Suppressor macrophage treated with lipopolysaccharide for 4 hours (primary cell): ENCODE measurements around the gene ZSCAN9.

Experiments used
- DNase-seq: peaks from one replicate; pipeline ENCODE4 v3.0.0-alpha.2; 2020

The ZSCAN9 gene

GRCh38 chr6:28224131-28225055 lies 682 bp upstream of the ZSCAN9 start:
- DNase-seq: no peak

GRCh38 chr6:28226460-28226859 lies 1.4 kb downstream of the ZSCAN9 start:
- no peak for DNase-seq

DNA sequence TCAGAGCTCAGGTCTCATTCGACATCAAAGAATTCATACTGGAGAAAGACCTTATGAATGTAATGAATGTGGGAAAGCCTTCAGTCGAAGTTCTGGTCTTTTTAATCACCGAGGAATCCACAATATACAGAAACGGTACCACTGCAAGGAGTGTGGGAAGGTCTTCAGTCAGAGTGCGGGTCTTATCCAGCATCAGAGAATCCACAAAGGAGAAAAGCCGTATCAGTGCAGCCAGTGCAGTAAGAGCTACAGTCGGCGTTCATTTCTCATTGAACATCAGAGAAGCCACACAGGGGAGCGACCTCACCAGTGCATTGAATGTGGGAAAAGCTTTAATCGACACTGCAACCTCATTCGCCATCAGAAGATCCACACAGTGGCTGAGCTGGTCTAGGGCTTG lies 7.7 kb downstream of the ZSCAN9 start:
- no peak for DNase-seq

DNA sequence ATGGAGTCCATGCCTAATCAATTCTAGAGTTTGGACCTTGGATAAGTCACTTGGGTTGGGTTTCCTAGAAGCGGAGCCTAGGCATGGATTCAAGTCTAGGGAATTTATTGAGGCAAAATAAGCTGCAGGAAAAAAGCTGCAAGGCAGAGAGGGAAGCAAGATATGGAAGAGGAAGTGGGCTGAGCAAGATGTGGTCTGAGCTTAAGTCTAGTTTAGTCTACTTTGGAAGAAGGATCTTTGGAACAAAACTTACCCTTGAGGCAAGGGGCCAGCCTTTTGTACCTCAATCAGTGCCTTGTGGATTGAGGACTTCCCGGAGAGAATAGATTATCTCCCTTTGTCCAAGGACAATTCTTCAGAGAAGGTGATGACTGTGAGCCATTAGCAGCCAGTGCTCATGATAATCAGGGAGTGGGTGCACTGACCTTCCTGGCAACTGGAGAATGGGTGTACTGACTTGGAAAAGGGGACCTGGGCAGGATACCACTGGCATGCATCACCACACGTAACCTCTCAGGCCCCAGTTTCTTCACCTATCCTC lies 10.9 kb downstream of the ZSCAN9 start:
- DNase-seq: peak; percentile 21

DNA sequence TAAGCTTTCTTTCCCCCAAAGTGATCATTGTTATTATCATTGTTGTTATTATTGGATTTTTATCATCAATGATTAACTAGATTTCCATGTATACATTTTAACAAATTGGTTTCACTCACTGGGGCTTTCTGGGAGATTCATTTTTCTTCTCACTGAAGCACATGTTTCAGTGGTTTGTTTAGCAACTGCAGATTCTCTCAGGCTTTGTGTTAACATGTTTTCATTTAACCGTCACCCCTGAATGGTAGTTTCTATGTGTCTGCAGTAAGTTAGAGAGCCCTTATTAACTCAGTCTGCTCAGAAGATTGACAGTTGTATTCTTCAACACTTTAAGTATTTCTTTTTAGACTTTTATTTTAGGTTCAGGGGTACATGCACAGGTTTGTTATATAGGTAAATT lies 14.6 kb downstream of the ZSCAN9 start:
- DNase-seq: no peak

DNA sequence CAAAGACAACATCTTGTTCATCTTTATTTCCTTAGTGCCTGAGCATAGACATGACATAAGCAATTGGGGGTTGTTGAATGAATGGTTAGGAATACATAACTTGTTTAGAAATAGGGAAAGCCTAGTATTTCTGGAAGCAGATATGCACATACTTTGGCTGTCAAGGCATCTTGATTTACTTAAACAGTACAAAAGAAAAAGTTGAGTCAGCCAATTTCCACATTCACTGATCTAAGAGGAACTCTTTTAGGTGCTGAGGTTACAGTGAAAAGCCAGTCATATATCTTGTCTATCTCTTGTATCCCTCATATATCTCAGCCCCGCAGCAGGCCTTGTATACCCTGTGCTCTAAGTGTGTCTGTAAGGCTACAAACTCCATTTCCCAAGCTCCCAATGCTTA lies 15.4 kb downstream of the ZSCAN9 start:
- no peak for DNase-seq

DNA sequence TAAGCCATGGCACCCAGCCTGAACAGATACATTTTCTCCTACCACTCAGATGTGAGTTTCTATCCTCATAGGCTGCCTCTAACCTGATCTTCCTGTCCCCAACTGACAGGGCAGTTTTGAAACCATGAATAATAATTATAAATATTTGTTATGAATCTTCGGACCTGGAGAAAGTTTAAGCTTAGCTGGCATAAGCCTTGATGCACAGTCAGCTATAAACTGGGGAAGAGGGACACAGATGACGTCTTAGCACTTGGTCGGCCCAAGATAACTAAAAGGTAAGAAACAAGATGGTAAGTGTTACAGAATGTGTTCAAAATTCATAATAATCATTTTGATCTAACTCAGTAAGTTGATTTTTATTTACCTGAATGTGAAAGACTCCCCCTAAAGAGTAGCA lies 18.9 kb downstream of the ZSCAN9 start:
- no peak for DNase-seq

GRCh38 chr6:28245206-28245941 lies 20.3 kb downstream of the ZSCAN9 start:
- DNase-seq: no peak

DNA sequence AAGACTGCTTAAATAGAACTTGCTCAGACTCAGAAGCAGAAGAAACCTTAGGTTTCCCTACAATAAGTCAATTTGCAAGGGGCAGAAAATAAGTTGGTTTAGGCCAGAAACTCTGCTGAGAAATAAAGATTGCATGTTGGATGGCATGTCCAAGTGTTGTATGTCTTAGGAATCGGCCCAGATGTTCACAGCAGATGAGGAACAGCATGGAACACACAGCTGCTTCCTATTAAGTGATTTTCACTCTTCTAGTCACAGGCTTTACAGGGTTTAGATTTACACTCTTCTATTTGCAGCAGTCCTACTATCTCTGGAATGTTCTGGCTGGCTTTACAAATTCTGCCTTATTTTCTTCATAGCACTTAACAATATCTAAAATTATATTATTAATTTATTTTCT lies 23.8 kb downstream of the ZSCAN9 start:
- DNase-seq: no peak

DNA sequence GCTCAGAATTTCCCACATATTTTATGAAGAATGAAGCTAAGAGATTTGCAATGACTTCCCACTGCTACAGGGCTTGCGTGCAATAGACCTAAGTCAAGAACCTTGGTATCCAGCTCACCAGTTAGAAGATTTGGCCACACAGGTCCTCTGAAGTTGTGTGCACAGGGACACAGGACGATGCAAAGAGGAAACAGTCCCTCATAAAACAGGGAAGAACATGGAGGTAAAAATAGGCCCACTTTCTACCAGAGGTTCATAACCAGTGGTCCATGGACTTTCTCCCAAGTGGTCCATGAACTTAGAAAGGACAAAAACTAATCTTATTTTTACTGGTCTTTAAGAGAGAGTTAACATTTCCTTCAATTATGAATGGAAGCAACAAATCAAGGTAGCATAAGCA lies 25.7 kb downstream of the ZSCAN9 start:
- DNase-seq: no peak

- peak; percentile 16 for DNase-seq
Measured at GRCh38 chr6:28251661-28252008, 26.6 kb downstream of the ZSCAN9 start.

DNA sequence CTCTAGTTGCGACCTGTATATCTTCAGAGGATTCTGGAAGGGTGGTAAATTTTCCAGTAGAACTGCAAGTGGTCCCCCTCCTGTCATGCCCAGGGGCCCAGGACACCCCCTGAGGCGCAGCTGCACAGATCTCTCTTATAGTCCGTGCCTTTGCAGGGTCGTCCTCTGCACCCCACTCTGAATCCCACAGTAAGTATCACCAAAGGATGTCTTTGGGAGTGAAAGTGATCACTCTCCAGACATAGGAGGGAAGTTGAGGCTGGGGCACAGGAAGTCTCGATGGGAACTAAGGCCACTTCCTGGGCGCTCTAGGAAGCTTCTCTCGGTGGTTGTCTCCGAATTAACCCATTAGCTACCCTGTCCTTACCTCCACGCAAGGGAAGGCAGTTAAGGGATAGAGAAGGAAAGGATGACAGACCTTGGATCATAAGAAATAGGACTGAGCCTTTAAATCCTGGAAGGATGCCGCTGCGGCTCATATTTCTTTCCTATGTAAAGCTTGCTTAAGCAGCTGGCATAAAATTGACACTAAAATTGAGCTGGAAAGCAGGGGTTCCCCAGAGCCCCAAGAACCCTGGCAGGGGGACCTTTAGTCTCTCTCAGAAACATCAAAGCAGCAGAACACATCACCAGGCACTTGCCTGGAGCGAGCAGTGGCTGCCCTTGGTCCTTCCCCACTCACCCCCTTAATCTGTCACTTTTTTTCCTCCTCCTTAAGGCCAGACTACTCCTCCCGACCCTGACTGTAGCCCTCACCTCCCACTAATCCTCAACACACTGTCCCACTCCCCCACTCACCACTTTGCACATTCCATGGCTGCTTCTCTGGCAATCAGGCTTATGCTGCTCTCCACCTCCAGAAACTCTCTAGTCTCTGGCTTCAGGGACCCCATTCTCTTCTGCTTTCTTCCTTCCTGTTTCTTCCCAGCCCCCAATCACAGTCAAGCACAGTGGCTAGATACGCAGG lies 27.2 kb downstream of the ZSCAN9 start, which contains the start of gene ZKSCAN4:
Gene ZKSCAN4 (minus strand): TSS at position 261 of the 967 bp plus-strand sequence. CDS start 289 bp downstream, outside the sequence.
- DNase-seq: peak; percentile 92

GRCh38 chr6:28254121-28254519 lies 29.0 kb downstream of the ZSCAN9 start:
- peak; percentile 36 for DNase-seq

DNA sequence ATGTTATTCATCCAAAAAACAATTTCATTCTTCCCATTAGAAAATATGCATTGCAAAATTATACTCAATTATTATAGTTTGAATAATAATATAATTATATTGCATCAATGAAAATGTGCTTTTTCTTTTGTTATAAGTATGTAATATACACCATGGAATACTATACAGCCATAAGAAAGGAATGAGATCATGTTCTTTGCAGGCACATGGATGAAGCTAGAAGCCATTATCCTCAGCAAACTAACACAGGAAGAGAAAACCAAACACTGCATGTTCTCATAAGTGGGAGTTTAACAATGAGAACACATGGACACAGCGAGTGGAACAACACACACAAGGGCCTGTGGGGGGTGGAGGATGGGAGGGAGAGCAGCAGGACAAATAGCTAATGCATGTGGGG lies 32.0 kb downstream of the ZSCAN9 start:
- DNase-seq: no peak

- DNase-seq: peak; percentile 85
Measured at GRCh38 chr6:28258877-28259777, 34.1 kb downstream of the ZSCAN9 start, which contains the start of gene NKAPL. TSS of gene NKAPL (plus strand) at chr6:28259297. CDS start at chr6:28259372, 75 bp downstream.

GRCh38 chr6:28263922-28264321 lies 38.8 kb downstream of the ZSCAN9 start:
- DNase-seq: no peak

DNA sequence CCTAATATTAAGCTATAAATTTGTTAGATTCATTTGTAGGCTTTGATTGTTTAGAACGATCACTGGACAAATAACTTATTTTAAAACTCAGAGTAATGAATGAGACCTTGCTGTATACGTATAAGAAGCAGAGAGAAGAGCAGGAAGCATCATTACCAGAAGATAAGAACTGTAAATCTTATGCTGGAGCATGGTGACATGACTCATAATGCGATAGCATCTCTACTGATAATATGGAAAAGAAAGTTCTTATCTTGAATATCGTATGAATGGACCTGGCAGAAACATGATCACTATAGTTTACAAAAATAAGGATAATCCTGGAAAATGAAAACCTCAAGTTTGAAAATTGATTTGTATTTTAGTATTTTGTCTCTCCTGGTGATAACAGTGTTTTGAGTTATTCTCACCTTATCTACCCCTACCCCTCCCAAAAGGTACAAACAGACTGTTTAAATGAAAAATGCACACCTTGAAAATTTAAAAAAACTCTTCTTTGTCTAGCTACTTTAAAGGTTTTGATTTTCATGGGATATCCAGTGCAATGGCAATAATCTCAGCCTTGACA lies 39.8 kb downstream of the ZSCAN9 start:
- DNase-seq: no peak

- no peak for DNase-seq
Measured at GRCh38 chr6:28266563-28266961, 41.5 kb downstream of the ZSCAN9 start.

DNA sequence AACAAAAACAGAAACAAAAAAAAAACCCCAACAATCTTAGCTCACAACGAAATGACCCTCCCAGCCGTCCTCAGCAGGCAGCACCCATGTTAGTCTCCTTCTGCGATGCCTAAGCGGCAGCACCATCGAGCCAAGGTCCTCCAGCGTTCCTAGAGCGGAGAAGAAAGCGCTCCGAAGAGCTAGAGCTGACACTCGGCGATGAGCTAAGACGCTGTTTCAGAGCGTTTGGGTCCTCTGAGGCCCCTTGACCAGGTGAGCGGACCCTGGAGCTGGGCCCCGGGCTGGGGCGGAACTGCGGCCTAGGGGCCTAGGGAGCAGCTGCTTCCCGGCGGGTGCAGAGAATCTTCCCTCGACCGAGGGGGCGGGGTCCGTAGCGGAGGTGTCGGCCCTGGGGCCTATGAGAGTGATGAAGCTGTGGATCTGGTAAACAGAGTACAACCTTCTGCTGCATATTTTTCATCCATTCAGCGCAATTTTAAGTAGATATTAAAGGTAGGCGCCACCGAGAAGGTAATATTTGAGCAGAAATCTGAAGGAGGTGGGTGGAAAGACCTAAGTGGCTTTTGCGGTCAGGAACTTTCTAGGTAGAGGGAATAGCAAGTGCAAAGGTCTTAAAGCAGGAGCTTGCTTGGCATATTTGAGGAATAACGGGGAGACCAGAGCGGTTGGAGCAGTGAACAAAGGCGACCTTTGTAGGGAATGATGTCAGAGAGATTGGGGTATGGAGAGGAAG lies 42.1 kb downstream of the ZSCAN9 start, which contains the start of gene ZSCAN26:
Gene ZSCAN26 (plus strand): TSS at position 182 of the 733 bp plus-strand sequence. CDS start 4,777 bp downstream, outside the sequence.
- peak; percentile 89 for DNase-seq

DNA sequence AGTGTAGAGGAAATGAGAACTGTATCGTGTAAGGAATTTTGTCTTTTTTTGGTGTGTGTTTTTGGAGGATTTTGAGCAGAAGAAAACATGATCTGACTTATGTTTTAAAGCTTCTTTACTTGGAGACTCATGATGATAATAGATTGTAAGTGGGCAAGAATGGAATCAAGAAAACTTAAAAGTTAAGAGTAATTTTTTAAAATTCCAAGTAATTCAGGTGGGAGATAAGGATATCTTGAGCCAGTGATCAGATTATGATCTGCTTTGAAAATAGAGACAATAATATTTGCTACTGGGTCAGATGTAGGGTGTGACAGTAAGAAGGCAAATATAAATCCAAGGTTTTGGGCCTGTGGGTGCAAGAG lies 42.6 kb downstream of the ZSCAN9 start:
- no peak for DNase-seq
